Hepatocyte (in vitro differentiated cells): Measurements from ENCODE around the gene SPATA24.
A peak's percentile ranks its signal among the peaks of the same experiment; 100 is the strongest.

Source experiments
- EZH2 ChIP-seq: fragments of 200-600 bp; sonication (generic); IDR thresholded peaks from 2 replicates; pipeline ENCODE4 v1.6.1; 2016; ENCODE audit warnings: antibody characterized with exemption, mild to moderate bottlenecking, borderline replicate concordance
- TF ChIP-seq, protein P1 (sequence below): fragments of 200-600 bp; sonication (generic); IDR thresholded peaks from 2 replicates; pipeline ENCODE4 v1.5.1; 2016; ENCODE audit warnings: antibody characterized with exemption, mild to moderate bottlenecking; ENCODE audit not compliant: poor library complexity

DNA sequence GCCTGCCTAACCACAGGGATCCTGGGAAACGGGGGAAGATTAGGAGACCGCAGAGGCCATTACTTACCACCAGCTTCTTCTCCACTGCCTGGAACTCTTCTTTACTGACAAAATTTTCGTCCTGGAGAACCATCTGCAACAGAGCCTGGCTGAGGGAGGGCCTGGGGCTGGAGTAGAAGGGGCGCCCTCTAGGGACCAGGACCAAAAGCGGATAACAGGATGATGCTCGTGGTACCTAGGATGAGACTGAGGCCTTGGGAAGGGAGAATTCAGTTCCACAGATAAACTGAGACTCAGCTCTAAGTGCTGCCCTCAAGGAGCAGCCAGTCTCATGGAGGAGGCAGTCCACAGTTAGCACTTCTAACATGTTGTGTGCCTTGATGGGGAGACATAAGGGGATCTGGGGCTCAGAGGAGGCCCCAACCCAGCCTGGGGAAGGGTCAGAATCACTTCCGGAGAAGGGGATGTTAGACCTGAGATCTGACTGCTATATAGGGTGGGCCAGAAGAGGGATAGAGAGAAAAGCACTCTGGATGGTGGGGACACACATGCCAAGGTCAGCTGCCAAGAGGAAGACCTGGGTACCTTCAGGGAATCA lies 1.2 kb downstream of the SPATA24 start:
- TF ChIP-seq, protein P1, sequence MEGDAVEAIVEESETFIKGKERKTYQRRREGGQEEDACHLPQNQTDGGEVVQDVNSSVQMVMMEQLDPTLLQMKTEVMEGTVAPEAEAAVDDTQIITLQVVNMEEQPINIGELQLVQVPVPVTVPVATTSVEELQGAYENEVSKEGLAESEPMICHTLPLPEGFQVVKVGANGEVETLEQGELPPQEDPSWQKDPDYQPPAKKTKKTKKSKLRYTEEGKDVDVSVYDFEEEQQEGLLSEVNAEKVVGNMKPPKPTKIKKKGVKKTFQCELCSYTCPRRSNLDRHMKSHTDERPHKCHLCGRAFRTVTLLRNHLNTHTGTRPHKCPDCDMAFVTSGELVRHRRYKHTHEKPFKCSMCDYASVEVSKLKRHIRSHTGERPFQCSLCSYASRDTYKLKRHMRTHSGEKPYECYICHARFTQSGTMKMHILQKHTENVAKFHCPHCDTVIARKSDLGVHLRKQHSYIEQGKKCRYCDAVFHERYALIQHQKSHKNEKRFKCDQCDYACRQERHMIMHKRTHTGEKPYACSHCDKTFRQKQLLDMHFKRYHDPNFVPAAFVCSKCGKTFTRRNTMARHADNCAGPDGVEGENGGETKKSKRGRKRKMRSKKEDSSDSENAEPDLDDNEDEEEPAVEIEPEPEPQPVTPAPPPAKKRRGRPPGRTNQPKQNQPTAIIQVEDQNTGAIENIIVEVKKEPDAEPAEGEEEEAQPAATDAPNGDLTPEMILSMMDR, result peak; percentile 26
- TF ChIP-seq EZH2, result no peak
